Body of pancreas (tissue), 4 donors: Measurements from ENCODE around the gene FCHSD2.
"Not testable (repeated sequence)": the region's sequence is repeated elsewhere in the genome, so short reads cannot be mapped to it uniquely, and the experiment has no call there.

Source experiments
- CTCF ChIP-seq, 7 experiments: fragments of 450-650 bp in 4 of 7; fragments of 200-600 bp in 3 of 7; sonication (generic) in 3 of 7; IDR thresholded peaks; one replicate each; pipeline ENCODE4 v1.5.1; 2016 to 2019; ENCODE audit warnings: antibody characterized with exemption in 7 of 7
- POLR2A ChIP-seq, 3 donors: fragments of 450-650 bp; IDR thresholded peaks; one replicate each; pipeline ENCODE4 v1.6.1; 2016; ENCODE audit warnings: antibody characterized with exemption in 3 of 3, mild to moderate bottlenecking in 2 of 3

- TF ChIP-seq CTCF, POLR2A (IDR thresholded peaks at IDR 0.05): not testable (repeated sequence)
Observed at GRCh38 chr11:72858267-72858666, 283.9 kb downstream of the FCHSD2 start.
